ENCODE data around the gene SULT1C4.
"Not testable (repeated sequence)": the region's sequence is repeated elsewhere in the genome, so short reads cannot be mapped to it uniquely, and the experiment has no call there.

The SULT1C4 gene

DNA sequence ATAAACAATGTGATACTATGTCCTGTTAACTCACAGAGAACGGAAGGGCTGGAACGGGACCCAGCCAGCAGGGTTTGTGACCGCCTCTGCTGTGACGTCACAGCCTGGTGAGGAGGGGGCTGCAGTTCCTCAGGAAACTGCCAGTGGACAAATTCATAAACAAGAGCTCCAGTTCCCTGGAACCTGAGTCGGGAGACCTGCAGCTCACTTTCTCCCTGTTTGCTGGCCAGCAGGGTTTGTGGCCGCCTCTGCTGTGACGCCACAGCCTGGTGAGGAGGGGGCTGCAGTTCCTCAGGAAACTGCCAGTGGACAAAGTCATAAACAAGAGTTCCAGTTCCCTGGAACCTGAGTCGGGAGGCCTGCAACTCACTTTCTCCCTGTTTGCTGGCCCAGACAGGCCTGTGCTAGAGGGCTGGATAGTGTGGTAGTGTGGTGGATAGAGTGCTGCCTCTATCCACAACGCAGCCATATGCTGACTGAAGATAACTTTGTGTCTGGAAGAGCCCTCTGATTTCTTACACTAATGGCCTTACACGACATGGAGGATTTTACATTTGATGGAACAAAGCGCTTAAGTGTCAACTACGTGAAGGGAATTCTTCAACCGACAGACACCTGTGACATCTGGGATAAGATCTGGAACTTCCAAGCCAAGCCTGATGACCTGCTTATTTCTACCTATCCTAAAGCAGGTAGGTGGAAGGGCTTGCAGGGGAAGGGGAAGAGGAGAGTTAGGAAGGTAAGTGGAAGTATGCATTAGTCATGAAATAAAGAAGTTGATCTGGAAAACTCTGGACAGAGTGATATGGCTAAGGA, at the start of gene SULT1C4:
SULT1C4 (plus strand) TSS at position 140 of the 816 bp plus-strand sequence; CDS start at position 524, 384 bp downstream.
- DNase-seq, result no peak

DNA sequence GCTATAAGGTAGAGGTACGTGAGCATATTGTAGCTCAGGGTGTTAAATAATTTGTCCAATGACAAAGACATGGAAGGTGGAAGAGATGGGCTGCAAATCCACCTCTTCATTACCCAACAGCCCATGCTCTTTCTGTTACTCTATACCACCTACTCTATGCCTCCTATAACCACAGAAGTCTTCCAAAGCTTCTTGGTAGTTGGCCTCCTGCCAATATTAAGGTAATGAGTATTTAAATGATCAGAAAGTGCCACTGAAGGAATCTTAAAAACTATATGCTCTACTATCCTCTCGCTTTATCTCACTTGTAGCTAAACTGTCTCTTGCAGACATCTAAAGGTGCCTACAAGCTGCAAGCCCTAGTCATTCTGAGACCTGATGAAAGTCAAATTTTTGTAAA, 48.0 kb upstream of the SULT1C4 start:
- DNase-seq, result no peak

DNA sequence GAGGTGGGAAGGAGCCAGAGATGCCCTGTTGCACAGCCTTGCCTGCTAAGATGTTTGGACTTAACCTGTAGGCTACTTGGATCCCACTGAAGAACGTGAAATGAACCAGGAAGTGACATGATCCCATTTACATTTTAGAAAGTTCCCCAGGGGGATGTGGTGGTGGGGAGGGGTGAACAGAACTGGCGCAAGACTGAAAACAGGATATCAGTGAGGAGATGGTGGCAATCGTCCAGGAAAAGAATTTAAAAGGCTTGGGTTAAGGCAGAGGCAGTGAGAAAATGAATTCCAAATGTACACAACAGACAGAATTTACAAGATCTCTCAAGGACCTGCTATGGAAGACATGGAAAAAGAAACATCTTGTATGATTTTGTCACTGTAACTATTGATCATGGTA, 46.8 kb upstream of the SULT1C4 start:
- no peak for DNase-seq

DNA sequence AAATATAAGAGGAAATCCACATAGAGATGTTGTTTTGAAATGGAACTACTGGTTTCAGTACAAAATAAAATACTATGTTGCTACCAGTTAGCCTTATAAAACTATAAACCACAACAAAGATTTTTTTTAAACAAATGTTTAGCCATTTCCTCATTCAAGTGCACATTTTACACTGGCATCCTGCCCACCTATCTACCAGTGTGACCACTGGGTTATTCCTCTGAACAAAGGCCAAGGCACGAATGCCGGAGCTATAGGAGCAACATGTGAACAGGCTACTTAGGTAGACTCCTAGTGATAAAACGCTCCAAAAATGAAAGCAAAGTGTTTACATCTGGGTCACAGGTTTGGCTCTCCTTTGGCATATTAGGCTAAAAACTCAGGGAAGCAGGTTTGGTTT, 31.8 kb upstream of the SULT1C4 start:
- no peak for DNase-seq

DNA sequence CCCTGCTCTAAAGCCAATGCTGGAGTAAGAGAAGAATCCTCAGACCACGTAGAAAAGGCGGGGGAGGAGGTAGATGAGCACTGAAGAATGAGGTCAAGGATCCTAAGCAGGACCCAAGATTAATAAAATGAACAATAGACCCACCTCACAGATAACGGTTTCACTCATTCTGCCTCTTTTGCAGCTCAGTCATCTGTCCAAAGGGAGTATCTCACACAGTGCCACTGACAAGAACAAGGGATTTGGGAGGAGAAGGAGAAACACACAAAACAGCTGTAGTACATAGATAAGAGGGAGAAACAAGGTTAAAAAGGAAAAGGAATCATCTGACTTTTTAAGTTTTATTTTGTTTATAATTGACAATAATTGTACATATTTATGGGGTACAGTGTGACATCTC, 30.9 kb upstream of the SULT1C4 start:
- DNase-seq, result no peak

DNA sequence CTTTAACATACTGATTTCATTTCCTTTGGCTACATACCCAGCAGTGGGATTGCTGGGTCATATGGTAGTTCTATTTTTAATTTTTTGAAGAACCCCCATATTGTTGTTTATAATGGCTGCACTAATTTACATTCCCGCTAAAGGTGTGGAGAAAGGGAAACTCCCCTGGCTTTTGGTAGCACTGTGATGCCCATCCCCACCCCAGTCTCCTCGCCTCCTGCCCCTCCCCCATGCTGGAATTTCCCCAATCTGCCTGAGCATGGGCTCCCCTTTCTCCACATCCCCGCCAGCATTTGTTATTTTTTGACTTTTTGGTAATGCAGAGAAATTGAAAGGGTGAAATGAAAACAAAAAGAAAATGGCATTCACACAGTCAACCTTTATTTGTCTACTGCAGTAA, 30.0 kb upstream of the SULT1C4 start:
- DNase-seq, result no peak

DNA sequence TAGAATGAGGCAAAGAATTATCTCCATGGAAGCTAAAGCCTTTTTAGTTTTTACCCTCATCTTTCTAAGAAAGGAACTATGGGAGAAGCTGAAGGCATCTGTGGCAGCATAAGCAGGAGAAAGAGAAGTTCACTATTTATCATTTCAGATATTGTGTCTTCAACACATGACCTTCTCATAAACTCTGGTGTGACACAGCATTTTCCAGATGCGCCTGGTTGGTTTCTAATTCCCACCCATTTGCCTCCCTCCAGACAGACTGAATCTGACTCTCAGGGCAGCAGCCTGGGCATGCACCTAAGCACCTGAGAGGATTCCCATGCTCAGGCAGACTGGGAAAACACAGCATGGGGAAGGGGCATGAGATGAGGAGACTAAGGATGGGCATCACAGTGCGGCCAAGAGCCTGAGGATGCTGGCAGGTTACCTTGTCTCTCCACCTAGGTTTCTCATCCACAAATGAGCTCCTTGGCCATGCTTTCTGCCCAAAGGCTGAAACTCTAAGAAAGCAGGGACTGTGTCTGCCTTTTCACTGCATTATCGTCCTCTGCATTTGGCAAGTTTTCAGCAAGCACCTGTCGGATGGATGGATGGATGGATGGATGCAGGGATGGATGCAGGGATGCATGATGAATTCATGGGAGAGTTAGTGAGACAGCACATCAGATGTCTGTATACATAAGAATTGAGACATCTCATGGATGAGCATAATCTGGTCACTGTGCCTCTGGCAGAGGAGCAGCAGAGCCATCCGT, 28.8 kb upstream of the SULT1C4 start:
- DNase-seq, result no peak

DNA sequence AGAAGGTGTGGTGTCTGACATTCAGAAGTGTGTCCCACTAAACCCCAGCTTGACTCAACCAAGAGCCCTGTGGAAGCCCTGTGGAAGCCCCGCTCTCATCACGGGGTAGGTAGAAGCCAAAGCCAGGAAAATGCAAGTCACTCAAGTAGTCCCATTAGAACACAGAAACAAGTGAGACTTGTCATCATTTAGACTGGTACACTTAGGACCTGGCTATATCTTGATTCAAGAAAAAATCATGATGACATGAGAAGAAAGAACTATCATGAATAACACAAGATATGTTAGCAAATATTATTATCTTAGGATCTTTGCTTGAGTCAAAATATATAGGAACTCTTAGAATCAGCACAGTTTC, 28.2 kb upstream of the SULT1C4 start:
- no peak for DNase-seq

DNA sequence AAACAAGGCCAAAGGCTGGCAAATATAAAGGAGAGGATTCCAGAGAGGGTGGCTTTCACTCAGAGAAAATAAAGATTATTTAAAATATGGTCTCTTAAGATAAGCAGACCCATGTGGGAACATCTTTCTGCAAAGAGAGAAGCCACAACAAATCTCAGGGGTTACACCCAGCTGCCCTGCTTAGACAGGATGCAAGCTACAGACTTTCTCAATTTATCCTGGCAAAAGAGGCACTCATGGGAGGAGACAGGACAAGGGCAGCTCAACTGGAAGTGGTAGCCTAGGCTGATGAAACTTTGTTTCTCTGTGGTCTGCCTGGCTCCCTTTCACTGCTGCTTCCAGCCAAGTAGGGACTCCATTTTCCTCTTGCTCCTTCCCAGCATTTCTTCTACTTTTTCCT, 25.9 kb upstream of the SULT1C4 start:
- no peak for DNase-seq

DNA sequence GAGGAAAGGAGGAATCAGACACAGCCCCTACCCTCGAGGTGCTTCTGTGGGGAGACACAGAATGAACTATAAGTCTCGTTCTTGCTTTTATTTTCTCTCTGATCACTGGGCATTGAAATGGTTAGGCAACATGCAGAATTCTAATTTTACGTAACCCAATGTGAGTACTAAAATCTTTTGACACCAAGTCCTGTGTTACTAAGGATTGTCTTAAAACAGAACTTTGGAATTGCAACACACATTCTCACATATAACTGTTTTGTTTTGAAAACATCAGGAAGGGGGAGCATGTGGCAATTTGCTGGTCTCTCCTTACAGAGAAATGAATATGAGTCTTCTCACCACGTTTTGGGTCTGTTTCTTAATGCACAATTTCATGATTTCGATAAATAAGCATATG, 23.6 kb upstream of the SULT1C4 start:
- DNase-seq, result no peak

DNA sequence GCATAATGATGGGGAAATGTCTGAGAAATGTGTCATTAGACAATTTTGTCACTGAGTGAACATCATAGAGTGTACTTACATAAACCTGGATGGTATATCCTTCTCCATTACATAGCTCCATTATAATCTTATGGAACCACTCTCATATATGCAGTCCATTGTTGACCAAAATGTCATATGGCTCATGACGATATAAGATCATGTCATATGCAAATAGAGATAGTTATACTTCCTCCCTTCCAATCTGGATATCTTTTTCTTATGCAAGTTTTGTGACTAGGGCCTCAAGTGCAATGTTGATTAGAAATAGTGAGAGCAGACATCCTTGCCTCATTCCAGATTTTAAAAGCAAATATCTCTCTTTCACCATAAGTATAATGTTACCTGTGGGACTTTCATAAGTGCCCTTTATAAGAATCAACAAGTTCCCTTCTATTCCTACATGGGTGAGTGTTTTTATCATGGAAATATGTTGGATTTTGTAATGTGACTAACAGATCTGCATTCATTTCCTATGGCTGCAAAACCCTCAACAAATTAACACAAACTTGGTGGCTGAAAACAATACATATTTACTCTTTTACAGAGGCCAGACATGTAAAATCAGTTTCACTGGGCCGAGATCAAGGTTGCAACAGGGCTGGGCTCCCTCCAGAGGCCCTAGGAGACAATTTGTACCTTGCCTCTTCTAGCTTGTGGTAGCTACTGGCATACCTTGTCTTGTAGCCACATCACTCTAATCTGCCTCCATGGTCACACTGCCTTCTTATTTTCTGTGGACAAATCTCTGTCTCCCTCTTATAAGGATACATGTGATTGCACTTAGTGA, 21.6 kb upstream of the SULT1C4 start:
- no peak for DNase-seq

DNA sequence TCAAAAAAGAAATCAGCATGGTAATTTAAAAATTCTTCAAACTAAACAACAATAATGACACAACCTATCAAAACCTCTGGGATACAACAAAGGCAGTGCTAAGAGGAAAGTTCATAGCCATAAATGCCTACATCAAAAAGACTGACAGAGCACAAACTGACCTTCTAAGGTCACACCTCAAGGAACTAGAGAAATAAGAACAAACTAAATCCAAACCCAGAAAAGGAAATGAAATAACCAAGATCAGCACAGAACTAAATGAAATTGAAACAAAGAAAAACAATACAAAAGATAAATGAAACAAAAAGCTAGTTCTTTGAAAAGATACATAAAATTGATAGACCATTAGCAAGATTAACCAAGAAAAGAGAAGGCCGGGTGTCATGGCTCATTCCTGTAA, 18.4 kb upstream of the SULT1C4 start:
- not testable (repeated sequence) for DNase-seq

DNA sequence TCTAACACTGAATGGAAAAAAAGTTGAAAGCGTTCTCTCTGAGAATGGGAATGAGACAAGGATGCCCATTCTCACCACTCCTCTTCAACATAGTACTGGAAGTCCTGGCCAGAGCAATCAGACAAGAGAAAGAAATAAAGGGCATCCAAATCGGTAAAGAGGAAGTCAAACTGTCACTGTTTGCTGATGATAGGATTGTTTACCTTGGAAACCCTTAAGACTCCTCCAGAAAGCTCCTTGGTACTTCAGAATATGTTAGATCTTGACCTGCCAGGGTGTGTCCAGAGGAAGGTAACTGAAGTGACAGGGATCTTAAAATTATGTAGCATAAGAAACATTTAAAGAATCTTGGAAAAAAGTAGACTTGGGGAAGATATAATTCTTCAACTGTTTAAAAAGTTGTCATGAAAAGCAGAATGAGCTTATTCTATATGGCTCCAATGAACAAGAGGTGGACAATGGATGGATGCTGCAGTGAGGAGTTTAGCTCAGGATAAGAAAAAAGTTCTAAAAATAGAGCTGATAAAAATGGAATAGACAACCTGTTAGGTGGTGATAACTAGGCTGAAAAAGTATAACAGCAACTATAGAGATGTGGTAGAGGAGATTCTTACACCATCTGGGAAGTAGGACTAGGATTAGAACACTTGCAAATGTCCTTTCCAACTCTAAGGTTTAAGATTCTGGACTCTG, 16.8 kb upstream of the SULT1C4 start:
- DNase-seq, result no peak

DNA sequence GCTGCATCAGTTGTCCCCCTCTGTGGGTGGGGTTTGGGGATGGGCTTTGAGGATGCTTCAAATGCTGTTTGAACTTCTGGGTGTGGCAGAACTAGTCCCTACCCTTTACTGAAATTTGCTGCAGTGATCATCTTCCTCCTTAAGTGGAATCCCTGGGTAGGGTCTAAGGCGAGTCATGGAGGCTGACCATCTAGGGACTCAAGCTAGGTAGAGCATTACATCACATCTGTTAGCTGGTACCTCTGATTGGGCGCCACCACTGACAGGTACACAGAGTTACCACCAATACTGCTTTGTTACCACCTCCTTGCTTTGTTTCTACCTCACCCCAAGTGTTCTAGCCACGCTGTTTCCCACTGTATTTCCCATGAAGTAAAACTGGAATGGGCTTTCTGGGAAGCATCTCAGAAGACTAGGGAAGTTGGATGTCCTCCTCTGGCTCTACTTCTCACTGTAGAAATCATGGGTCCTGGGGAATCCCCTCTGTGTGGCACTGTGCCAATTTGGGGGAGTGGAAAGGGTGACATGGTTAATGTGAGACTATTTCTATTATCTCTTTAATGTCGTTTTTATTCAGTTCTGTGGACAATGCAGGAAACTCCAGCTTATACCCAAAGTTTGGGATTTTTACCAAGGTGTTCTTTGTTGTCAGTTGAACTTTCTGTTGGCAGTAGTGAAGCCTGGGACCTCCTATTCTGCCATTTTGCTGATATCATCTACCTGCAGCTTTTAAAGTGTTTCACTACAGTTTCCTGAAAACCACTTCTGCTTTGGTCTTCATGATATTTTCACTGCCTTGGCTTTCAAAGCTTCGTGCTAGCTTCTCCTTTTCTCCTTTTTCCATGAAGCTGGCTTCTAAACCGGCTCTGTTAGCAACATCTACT, 14.5 kb upstream of the SULT1C4 start:
- no peak for DNase-seq

DNA sequence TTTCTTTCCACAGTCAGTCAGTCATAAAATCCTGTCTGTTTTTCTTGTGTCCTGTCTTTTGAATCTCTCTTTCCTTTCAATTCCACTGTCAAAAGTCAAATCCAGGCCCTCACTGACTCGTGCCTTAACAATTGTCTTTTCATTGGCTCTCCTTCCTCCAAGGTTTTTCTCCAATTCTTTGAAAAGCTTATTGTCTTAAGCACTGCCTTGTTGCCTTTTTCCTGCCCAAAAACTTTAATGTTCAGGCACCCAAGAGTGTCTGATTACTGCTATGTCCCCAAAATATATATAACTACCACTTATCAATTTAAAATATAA, 13.9 kb upstream of the SULT1C4 start:
- DNase-seq, result no peak

DNA sequence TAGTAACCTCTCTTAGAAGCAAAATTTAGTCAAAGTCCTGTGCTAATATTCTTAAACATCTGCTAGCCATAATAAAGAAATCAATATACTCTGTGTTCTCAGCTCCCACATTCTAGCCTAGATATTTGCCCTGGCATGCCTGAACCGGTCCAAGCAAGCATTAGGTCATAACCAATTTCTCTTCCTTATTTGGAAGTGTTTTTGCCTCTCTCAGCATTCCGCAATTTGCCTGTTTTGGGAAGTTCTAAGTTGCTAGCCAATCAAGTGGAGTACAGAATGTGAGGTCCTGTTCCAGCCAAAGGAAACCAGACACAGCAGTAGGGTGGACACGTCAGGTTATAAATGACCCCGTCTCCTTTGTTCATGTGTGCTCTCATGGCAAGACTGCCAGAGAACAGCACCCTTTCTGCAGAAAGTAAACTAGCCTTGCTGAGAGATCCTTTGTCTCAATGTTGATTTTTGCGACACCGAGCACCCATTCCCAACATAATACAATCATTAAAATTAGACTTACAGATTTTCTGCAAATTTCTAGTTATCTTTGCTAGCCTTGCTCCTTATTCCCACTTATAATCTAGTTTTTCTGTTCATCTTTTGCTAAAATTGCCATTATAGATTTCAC, 13.0 kb upstream of the SULT1C4 start:
- no peak for DNase-seq

DNA sequence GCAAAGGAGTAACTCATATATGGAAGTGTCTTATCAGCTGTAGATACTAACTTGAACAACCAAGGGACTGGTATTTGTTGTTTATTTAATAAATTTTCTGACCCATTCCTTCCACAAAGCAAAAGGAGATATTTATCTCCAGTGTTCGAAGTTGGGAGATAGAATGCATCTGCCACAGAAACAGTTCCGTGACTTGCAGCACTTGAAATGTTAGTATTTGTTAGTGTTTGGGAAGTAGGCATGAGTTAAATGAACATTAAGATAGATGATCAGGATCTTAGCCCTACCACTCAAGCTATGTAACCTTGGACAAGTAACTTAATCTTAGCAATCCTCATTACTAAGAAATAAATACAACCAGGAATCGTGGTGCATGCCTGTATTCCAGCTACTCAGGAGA, 12.1 kb upstream of the SULT1C4 start:
- no peak for DNase-seq

DNA sequence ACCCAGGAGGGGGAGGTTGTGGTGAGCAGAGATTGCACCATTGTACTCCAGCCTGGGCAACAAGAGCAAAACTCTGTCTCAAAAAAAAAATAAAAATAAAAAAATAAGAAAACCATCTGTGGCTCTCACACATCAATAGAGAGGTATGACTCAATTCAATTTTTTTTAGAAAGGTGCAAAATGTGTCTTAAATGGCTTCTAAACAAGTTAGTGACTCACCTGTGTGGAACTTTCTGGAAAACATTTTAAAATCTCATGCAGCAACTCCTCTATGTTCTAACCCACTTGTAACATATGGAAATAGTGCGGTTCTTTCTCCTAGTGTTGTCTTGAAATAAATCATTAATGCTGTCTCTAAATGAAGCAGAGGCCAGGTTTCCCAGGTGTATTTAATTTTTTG, 10.7 kb upstream of the SULT1C4 start:
- DNase-seq, result no peak

DNA sequence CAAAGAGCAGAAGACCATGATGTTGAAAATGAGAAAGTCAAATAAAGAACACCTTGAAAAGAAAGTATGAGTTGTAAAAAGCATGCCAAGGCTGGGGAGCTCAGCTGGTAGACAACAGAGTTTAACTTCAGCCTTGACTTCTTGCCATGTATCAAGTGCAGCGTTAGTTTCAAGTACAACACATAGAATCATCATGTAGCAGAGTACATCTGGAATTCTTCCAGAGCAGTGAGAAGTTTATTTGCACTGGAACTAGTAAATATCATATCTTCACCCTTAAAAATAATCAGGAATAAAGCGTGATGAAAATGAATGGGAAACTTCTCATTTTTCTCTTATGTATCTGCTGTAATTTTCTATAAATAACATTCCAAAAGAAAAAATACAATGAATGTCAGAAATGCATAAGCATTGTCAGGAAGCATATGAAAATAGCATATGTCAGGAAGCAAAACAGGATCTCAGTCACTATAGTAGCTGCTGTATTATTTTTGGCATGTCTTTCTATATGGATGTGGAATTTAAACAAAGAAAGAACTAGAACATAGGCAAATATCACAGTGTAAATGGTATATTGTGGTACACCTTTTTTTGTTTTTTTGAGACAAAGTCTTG, 10.1 kb upstream of the SULT1C4 start:
- DNase-seq, result no peak

DNA sequence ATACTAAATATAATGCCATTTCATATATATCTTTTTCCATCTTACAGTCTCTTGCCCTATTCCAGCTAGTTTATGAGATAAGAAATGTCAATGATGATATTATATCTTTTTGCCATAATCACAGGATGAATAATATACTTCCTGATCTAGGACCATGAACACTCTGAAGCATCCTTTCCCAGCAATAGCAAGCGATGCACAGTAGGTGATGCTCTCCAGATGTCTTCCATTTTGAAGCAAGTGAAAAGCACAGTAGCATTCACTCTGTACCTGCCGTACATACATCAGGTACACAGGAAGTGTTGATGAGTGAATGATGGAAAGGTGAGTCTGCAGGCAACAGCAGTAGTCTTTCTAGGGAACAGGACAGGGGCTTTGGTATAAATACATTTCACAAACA, 8.6 kb upstream of the SULT1C4 start:
- DNase-seq, result no peak

DNA sequence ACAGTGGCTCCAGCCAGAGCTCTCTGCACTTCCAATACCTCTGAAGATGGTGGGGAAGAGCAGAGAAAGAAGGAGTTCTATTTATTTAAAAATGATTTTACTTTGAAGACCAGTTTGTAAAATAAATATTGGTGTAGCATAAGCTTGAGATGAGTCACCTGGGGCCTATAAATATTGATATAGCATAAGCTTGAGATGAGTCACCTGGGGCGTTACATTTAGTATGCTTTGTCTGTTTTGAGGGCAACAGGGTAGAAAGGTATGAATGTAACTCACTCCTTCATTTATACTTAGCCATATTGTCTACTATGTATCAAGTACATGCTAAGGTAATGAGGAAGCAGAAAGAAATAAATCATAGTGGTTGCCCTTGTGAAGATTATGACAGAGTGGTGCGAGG, 7.7 kb upstream of the SULT1C4 start:
- DNase-seq, result no peak
